ENCODE measurements around the gene GALNT14. TPM values are rescaled to one million over a fixed set of nuclear protein-coding genes. Genes with fewer than 3 reads are reported as not detected.

GALNT14 gene
- total and polyA plus RNA-seq, 10 of the 15 experiments (the other 5 are each of a cell fraction or from before 2014, with no cell fraction given), result 3.7 to 17.8 (median 6.0) TPM

DNA sequence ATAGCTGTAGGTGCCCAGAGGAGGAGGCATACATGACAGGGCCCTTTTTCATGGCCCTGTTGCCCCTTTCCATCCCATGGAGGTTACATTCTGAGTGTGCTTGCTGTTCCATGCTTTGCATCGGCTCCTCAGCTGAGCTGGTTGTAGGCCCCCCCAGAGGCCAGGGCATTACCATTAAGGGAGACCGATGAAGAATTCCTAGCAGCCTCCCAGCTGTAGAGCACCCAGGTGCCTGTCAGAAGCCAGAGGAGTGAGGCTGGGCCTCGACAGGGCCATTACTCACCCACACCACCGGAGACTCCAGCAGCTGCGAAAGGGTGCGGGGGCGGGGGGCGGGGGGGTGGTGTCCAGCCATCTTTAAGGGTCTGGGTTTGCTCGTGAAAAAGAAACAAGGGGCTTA is 72.2 kb downstream of the GALNT14 start (continued):
- TF ChIP-seq ZNF592 (IDR thresholded peaks at IDR 0.05), result no peak
- no peak for TF ChIP-seq CHD2 (IDR thresholded peaks at IDR 0.05; ENCODE audit: borderline replicate concordance, low read depth, low read length)
- TF ChIP-seq E2F8 (IDR thresholded peaks at IDR 0.05; ENCODE audit: low read depth, partially characterized antibody), result no peak
- no peak for TF ChIP-seq MEF2B (IDR thresholded peaks at IDR 0.05; ENCODE audit: partially characterized antibody, poor library complexity, severe bottlenecking)
- no peak for TF ChIP-seq MYB (IDR thresholded peaks at IDR 0.05; ENCODE audit: borderline replicate concordance, low read depth, low read length)
- TF ChIP-seq WRNIP1 (IDR thresholded peaks at IDR 0.05; ENCODE audit: borderline replicate concordance, low read depth, low read length), result no peak
- TF ChIP-seq, protein P1, sequence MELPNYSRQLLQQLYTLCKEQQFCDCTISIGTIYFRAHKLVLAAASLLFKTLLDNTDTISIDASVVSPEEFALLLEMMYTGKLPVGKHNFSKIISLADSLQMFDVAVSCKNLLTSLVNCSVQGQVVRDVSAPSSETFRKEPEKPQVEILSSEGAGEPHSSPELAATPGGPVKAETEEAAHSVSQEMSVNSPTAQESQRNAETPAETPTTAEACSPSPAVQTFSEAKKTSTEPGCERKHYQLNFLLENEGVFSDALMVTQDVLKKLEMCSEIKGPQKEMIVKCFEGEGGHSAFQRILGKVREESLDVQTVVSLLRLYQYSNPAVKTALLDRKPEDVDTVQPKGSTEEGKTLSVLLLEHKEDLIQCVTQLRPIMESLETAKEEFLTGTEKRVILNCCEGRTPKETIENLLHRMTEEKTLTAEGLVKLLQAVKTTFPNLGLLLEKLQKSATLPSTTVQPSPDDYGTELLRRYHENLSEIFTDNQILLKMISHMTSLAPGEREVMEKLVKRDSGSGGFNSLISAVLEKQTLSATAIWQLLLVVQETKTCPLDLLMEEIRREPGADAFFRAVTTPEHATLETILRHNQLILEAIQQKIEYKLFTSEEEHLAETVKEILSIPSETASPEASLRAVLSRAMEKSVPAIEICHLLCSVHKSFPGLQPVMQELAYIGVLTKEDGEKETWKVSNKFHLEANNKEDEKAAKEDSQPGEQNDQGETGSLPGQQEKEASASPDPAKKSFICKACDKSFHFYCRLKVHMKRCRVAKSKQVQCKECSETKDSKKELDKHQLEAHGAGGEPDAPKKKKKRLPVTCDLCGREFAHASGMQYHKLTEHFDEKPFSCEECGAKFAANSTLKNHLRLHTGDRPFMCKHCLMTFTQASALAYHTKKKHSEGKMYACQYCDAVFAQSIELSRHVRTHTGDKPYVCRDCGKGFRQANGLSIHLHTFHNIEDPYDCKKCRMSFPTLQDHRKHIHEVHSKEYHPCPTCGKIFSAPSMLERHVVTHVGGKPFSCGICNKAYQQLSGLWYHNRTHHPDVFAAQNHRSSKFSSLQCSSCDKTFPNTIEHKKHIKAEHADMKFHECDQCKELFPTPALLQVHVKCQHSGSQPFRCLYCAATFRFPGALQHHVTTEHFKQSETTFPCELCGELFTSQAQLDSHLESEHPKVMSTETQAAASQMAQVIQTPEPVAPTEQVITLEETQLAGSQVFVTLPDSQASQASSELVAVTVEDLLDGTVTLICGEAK (IDR thresholded peaks at IDR 0.05; ENCODE audit: borderline replicate concordance), result no peak
- TF ChIP-seq, protein P2, sequence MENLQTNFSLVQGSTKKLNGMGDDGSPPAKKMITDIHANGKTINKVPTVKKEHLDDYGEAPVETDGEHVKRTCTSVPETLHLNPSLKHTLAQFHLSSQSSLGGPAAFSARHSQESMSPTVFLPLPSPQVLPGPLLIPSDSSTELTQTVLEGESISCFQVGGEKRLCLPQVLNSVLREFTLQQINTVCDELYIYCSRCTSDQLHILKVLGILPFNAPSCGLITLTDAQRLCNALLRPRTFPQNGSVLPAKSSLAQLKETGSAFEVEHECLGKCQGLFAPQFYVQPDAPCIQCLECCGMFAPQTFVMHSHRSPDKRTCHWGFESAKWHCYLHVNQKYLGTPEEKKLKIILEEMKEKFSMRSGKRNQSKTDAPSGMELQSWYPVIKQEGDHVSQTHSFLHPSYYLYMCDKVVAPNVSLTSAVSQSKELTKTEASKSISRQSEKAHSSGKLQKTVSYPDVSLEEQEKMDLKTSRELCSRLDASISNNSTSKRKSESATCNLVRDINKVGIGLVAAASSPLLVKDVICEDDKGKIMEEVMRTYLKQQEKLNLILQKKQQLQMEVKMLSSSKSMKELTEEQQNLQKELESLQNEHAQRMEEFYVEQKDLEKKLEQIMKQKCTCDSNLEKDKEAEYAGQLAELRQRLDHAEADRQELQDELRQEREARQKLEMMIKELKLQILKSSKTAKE (IDR thresholded peaks at IDR 0.05; ENCODE audit: low read depth, poor library complexity, severe bottlenecking), result no peak
